Thoracic aorta (tissue), 2 donors: ENCODE measurements around the gene FBXW9. TPM values are rescaled to one million over a fixed set of nuclear protein-coding genes. Genes with fewer than 3 reads are reported as not detected.

ENCODE experiments used
- ATAC-seq: fragments of 150-250 bp; one replicate; pipeline ENCODE4 v1.8.0; 2017; ENCODE audit warnings: low read depth; ENCODE audit not compliant: insufficient number of reproducible peaks, low FRiP score
- DNase-seq: peaks from one replicate; pipeline ENCODE4 v3.0.0-alpha.2; 2020; ENCODE audit warnings: low spot score
- H3K27ac ChIP-seq, 2 donors: fragments of 200-600 bp; sonication (generic); 1 replicate in 1 of 2; 2 replicates in 1 of 2; pipeline ENCODE4 v1.5.1; 2016; ENCODE audit warnings: mild to moderate bottlenecking in 2 of 2, moderate library complexity in 2 of 2
- H3K27me3 ChIP-seq: fragments of 200-600 bp; sonication (generic); replicated peaks from 2 replicates; pipeline ENCODE4 v1.6.0; 2016; ENCODE audit warnings: mild to moderate bottlenecking; ENCODE audit not compliant: insufficient read depth
- H3K36me3 ChIP-seq: fragments of 200-600 bp; sonication (generic); one replicate; pipeline ENCODE4 v1.5.1; 2016
- H3K4me1 ChIP-seq, 2 donors: fragments of 200-600 bp; sonication (generic); 1 replicate in 1 of 2; 2 replicates in 1 of 2; pipeline versions ENCODE4 v1.5.1 to v1.6.0; 2016; ENCODE audit warnings: low read depth in 2 of 2, mild to moderate bottlenecking in 1 of 2; ENCODE audit not compliant: control insufficient read depth in 1 of 2
- H3K4me3 ChIP-seq: fragments of 200-600 bp; sonication (generic); 2 replicates; pipeline ENCODE4 v1.5.1; 2016; ENCODE audit warnings: mild to moderate bottlenecking
- H3K9me3 ChIP-seq: fragments of 200-600 bp; sonication (generic); 2 replicates; pipeline ENCODE4 v1.5.1; 2016
- total RNA-seq, 2 donors: library from RNA; depleted of rRNA; stranded (reverse); fragments of >200 nt; gene quantifications; one replicate each; pipeline versions ENCODE4 v1.1.0 to v1.2.3, GENCODE V29; 2016
- TF ChIP-seq, protein P1 (sequence below): fragments of 200-600 bp; sonication (generic); IDR thresholded peaks from one replicate; pipeline ENCODE4 v1.5.1; 2019; ENCODE audit warnings: antibody characterized with exemption

FBXW9 gene
- total RNA-seq, 2 donors from 2014 or later = 3.0 to 3.9 TPM

DNA sequence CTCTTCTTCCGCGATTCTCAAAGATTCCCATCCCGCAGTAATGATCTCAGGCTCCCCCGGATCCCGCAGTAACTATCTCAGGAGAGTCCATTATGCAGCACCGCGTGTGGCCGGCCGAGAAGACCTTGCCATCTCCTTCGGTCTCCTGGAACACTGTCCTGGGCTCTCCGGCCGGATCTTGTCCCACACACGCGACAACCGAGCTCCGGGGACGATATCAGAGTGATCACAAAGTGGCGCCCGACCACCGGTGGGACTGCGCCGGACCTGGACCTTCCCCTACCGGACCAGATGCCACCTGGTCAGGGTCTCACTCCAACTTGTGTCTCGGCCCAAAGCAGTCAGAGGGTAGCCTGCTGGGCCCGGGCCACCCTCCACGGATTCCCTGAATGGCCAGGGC is 53.9 kb downstream of the FBXW9 start:
- no peak overlapping the region for H3K4me3 ChIP-seq
- no peak for DNase-seq
- H3K9me3 ChIP-seq = no peaks in the 10 kb centered on the region
- no peaks in the 10 kb centered on the region for H3K27me3 ChIP-seq
- no peaks in the 10 kb centered on the region for H3K36me3 ChIP-seq
- TF ChIP-seq, protein P1, sequence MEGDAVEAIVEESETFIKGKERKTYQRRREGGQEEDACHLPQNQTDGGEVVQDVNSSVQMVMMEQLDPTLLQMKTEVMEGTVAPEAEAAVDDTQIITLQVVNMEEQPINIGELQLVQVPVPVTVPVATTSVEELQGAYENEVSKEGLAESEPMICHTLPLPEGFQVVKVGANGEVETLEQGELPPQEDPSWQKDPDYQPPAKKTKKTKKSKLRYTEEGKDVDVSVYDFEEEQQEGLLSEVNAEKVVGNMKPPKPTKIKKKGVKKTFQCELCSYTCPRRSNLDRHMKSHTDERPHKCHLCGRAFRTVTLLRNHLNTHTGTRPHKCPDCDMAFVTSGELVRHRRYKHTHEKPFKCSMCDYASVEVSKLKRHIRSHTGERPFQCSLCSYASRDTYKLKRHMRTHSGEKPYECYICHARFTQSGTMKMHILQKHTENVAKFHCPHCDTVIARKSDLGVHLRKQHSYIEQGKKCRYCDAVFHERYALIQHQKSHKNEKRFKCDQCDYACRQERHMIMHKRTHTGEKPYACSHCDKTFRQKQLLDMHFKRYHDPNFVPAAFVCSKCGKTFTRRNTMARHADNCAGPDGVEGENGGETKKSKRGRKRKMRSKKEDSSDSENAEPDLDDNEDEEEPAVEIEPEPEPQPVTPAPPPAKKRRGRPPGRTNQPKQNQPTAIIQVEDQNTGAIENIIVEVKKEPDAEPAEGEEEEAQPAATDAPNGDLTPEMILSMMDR = no peak
- H3K27ac ChIP-seq = no peak overlapping the region
- ATAC-seq = no peak
- peaks cover 3 to 5% of the 10 kb centered on the region in 2 donors for H3K4me1 ChIP-seq

DNA sequence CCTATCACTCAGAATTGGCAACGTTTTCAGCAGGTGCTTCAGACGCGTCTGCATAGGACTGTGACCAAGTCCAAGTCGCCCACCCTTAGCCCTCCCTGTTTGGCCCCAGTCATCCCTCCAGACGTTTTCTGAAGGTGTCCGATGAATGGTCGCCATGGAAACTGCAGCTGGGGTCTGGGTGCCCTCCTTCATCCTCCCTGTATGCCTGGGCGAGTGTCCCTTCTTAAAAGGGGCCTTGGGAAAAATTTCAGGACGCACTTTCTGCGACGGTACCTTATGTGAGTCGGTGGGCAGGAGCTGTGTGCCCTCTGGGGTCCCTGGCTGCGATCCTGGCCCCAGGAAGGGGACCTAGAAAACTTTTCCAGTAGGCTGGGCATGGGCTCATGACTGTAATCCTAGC is 55.0 kb downstream of the FBXW9 start:
- Histone ChIP-seq H3K27me3 (no peaks in the 10 kb centered on the region), H3K4me1 (peaks cover 3 to 5% of the 10 kb centered on the region in 2 donors), H3K36me3 (no peaks in the 10 kb centered on the region), H3K9me3 (no peaks in the 10 kb centered on the region), H3K27ac (no peak overlapping the region), H3K4me3 (no peak overlapping the region)
- TF ChIP-seq, protein P1 = no peak
- DNase-seq (no peak), ATAC-seq (no peak)

DNA sequence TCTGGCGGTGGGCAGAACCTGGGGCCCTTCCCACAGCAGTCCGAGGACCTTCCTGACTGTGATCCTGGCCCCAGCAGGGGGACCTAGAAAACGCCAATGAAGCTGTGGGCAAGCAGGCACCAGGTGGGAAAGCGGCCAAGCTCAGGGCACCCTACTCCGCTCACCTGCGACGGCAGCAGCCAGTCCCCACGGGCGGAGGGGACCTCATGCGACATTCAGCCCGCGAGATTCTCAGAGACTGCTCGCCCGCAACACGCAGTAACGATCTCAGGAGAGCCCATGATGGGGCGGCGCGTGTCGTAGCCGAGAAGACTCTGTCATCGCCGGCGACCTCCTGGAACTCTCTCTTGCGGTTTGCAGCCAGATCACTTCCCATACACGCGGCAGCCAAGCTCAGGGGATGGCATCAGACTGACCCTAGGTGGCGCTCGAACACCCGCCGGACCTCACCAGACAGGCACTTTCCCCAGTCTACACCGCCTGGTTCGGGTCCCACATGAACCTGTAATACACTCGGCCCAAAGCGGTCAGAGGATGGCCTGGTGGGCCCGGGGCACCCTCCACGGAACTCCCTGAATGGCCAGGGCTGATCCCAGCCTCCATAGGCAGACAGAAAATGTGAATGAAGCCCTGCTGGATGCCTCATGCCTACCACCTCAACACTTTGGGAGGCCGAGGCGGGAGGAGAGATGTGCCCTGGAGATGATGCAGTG is 56.4 kb downstream of the FBXW9 start:
- peak; percentile 58 for ATAC-seq
- H3K9me3 ChIP-seq = no peaks in the 10 kb centered on the region
- no peaks in the 10 kb centered on the region for H3K27me3 ChIP-seq
- peaks cover 3 to 5% of the 10 kb centered on the region in 2 donors for H3K4me1 ChIP-seq
- H3K4me3 ChIP-seq = peak overlapping the region; percentile 56
- no peak overlapping the region for H3K27ac ChIP-seq
- DNase-seq = peak; percentile 45
- H3K36me3 ChIP-seq = no peaks in the 10 kb centered on the region
- TF ChIP-seq, protein P1 = peak; percentile 77

Other genes with a start within 250 kb of the FBXW9 start
- gene ZNF709, start 211.8 kb downstream of the FBXW9 start, total RNA-seq = 1 to 10 TPM; 1.4 to 3.5 TPM
- gene ZNF564, start 145.1 kb downstream of the FBXW9 start, total RNA-seq = 10 to 100 TPM; 11.6 to 21.7 TPM
- gene ZNF490, start 85.8 kb downstream of the FBXW9 start, total RNA-seq = 1 to 10 TPM; 3.4 to 8.1 TPM
- gene ZNF791, start 85.7 kb downstream of the FBXW9 start, total RNA-seq = 10 to 100 TPM; 26.0 to 32.4 TPM
- gene MAN2B1, start 29.9 kb downstream of the FBXW9 start, total RNA-seq = 100 to 1,000 TPM; 111 to 118 TPM
- gene WDR83, start 29.8 kb downstream of the FBXW9 start, total RNA-seq = 10 to 100 TPM; 12.1 to 16.2 TPM
- 100 to 1,000 TPM; 101 to 114 TPM for gene DHPS, start 14.8 kb downstream of the FBXW9 start, total RNA-seq
- not detected for gene GNG14, start 8.6 kb downstream of the FBXW9 start, total RNA-seq
- gene TNPO2, start 27.3 kb upstream of the FBXW9 start, total RNA-seq = 10 to 100 TPM; 79.0 to 88.9 TPM
- gene TRIR, start 38.1 kb upstream of the FBXW9 start, total RNA-seq = 100 to 1,000 TPM; 252 to 308 TPM
- gene GET3, start 40.9 kb upstream of the FBXW9 start, total RNA-seq = 10 to 100 TPM; 30.7 to 50.0 TPM
- not detected for gene BEST2, start 55.2 kb upstream of the FBXW9 start, total RNA-seq
- gene HOOK2, start 78.9 kb upstream of the FBXW9 start, total RNA-seq = 100 to 1,000 TPM in 1 of 2 donors, 10 to 100 TPM in 1; 22.6 to 102 TPM
- gene JUNB, start 94.9 kb upstream of the FBXW9 start, total RNA-seq = 1,000 to 10,000 TPM in 1 of 2 donors, 100 to 1,000 TPM in 1; 698 to 2,087 TPM
- gene PRDX2, start 105.2 kb upstream of the FBXW9 start, total RNA-seq = 100 to 1,000 TPM; 107 to 235 TPM
- gene THSD8, start 105.4 kb upstream of the FBXW9 start, total RNA-seq = not detected
- gene RNASEH2A, start 110.0 kb upstream of the FBXW9 start, total RNA-seq = 1 to 10 TPM; 3.0 to 7.9 TPM
- not detected for gene RTBDN, start 137.9 kb upstream of the FBXW9 start, total RNA-seq
- gene MAST1, start 141.9 kb upstream of the FBXW9 start, total RNA-seq = not detected
- 10 to 100 TPM; 24.0 to 53.3 TPM for gene DNASE2, start 184.8 kb upstream of the FBXW9 start, total RNA-seq
- gene KLF1, start 190.6 kb upstream of the FBXW9 start, total RNA-seq = not detected
- gene GCDH, start 194.5 kb upstream of the FBXW9 start, total RNA-seq = 10 to 100 TPM; 30.2 to 60.7 TPM
- not detected for gene SYCE2, start 222.7 kb upstream of the FBXW9 start, total RNA-seq
- gene FARSA, start 237.1 kb upstream of the FBXW9 start, total RNA-seq = 10 to 100 TPM; 31.8 to 76.8 TPM
- 100 to 1,000 TPM; 415 to 467 TPM for gene CALR, start 242.0 kb upstream of the FBXW9 start, total RNA-seq
- gene RAD23A, start 249.2 kb upstream of the FBXW9 start, total RNA-seq = 100 to 1,000 TPM; 116 to 130 TPM